ENCODE data around the gene CGB7.

CGB7 gene

DNA sequence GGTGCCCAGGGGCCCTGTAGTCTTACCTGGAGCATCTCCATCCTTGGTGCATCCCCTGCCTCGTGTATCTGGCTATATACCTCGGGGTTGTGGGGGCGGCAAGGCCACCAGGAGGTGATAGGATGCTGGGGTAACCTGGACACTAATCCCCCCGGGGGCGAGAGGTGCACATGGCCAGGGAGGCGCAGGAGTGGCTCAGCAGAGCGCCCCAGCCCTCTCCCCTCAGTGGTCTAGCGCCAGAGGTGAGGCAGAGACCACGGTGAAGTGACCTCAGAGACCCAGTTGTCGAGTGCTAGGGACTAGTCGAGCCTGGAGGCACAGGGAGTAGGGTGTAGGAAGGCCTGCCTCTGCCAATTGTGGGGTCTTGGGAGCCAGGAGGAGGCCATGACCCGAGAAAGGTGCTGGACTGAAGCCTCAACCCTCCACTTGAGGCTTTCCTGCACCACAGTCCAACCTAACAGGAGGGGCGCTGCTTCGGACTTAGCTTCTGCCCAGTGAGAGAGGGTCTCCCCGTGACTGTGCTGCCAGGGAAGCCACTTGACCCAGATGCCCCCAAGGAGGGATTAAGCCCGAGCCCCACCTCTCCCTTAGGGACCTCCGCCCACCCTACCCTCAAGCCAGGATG, 40.4 kb downstream of the CGB7 start, which contains the start of gene LHB:
Gene LHB, minus strand, starts transcription at position 51 of the 625 bp plus-strand sequence. Its CDS starts 10 bp downstream, at position 41.
- no peak for DNase-seq (ENCODE audit: low read depth in 1 of 2, low spot score in 1 of 2)

DNA sequence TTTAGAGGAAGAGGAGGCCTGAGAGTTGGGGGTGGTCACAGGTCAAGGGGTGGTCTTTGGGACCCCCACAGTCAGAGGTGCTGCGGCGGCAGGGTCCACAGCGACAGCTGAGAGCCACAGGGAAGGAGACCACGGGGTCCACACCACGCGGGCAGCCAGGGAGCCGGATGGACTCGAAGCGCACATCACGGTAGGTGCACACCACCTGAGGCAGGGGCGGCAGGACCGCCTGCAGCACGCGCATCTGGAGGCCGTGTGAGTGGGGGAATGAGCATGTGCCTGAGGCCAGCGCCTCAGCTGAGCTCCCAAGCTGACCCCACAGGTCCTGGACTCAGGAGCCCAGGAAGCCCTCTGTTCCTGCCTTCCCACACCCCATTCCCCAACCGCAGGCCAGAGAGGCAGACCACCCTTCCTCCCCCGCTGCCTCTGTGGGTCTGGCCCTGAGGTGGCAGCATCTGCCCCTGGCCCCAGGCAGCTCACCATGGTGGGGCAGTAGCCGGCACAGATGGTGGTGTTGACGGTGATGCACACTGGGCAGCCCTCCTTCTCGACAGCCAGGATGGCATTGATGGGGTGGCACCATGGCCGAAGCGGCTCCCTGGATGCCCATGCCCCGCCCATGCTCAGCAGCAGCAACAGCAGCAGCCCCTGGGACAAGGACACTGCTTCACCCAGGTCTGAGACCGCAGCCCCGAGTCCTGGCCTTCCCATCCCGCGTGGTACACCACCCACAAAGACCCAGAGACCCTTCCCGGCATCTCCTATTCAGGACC, 41.3 kb downstream of the CGB7 start:
- DNase-seq (ENCODE audit: low read depth in 1 of 2, low spot score in 1 of 2), result no peak

DNA sequence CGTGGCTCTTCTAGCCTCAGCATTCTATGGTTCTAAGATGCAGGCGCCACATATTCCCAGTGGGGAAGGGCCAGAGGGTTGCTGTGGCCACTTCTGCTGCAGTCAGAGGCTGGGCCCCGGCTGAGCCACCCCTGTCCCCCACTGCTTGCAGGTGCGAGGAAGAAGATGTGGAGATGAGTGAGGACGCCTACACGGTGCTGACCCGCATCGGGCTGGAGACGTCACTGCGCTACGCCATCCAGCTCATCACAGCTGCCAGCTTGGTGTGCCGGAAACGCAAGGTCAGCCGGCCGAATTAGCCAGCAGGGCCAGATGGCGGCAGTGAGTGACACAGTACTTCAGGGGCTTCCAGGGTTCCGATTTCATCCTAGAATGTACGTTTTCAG, 42.7 kb downstream of the CGB7 start:
- no peak for DNase-seq (ENCODE audit: low read depth in 1 of 2, low spot score in 1 of 2)

DNA sequence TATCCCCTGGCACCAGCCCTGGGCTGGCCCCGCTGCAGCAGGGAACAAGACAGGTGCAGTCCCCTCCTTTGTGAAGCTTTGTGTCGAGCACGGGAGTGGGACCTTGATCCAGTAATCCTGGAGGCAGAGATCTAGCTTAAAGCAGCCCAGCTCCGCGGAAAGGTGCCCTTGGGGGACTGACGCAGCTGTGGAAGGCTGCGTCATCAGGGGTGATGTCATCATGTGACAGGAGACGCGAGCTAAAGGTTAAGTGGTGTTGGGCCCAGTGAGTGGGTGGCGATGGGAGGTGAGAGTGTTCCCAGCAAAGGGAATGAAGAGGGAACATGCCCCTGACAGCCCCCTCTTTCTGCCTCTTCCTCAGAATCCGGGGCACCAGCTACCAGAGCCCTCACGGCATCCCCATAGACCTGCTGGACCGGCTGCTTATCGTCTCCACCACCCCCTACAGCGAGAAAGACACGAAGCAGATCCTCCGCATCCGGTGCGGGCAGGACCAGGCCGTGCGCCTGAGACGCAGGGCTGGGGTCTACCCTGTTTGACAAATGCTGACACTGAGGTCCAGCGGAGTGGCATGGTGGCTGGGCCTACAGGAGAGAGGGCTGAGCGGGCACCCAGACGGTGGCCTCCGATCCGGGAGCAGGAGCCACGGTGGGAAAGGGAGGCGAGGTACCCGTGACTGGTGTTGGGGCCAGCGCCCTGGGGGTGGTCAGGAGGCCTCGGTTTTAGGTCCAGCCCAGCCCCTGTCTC, 43.3 kb downstream of the CGB7 start:
- no peak for DNase-seq (ENCODE audit: low read depth in 1 of 2, low spot score in 1 of 2)

DNA sequence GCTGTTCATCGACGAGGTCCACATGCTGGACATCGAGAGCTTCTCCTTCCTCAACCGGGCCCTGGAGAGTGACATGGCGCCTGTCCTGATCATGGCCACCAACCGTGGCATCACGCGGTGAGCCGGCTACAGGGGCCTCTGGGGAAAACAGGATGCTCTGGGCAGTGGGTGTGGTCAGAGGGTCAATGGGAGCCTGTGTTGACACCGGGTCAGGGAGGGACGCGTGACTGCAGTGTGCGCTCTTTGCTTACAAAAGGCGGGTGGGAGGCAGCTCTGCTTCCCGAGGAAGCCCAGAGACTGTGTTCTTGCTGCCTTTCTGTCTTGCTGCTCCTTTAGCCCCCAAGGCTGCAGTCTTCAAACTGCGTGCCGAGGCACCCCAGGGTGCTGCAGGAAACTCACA, 46.4 kb downstream of the CGB7 start:
- no peak for DNase-seq (ENCODE audit: low read depth in 1 of 2, low spot score in 1 of 2)

DNA sequence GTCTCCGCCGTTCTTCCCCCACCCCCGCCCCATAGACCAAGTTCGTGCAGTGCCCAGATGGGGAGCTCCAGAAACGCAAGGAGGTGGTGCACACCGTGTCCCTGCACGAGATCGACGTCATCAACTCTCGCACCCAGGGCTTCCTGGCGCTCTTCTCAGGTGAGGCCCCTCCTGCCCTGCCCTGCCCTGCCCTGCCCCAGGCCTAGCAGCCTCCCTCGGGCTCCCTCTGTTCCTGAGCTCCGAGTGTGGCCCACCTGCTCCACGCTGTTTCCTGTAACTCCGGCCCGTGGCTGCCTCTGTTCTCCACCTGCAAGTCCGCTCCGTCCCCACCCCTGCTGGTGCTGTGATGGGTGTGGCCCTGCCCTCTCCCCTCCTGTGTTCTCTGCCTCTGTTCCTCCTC, 47.1 kb downstream of the CGB7 start:
- DNase-seq (ENCODE audit: low read depth in 1 of 2, low spot score in 1 of 2), result no peak

DNA sequence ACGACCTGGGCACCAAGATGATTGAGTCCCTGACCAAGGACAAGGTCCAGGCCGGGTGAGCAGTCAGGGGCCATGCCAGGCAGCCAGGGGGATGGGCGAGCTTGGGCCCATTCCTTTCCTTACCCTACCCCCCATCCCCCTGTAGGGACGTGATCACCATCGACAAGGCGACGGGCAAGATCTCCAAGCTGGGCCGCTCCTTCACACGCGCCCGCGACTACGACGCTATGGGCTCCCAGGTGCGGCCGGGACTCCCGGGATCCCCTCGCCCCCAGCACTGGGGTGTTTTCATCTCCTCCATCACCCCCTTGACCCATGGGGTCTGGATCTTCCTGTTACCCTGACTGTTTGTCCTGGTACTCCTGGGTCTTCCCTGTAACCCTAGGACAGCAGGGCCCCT, 47.7 kb downstream of the CGB7 start:
- no peak for DNase-seq (ENCODE audit: low read depth in 1 of 2, low spot score in 1 of 2)

DNA sequence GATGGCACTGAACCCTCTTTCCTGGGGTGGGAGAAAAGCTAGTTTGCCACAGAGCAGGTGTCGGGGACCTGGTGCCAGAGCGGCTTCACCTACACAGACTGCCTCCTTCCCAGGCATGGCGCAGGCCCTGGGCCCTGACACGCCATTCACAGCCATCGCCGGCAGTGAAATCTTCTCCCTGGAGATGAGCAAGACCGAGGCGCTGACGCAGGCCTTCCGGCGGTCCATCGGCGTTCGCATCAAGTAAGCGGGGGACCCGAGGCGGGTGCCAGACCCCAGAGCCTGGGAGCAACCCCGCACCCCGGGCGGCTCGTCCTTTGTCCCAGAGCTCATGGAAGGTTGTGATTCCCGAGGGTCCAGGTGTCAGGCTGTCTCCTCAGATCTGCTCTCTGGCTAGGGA, 50.6 kb downstream of the CGB7 start:
- no peak for DNase-seq (ENCODE audit: low read depth in 1 of 2, low spot score in 1 of 2)

DNA sequence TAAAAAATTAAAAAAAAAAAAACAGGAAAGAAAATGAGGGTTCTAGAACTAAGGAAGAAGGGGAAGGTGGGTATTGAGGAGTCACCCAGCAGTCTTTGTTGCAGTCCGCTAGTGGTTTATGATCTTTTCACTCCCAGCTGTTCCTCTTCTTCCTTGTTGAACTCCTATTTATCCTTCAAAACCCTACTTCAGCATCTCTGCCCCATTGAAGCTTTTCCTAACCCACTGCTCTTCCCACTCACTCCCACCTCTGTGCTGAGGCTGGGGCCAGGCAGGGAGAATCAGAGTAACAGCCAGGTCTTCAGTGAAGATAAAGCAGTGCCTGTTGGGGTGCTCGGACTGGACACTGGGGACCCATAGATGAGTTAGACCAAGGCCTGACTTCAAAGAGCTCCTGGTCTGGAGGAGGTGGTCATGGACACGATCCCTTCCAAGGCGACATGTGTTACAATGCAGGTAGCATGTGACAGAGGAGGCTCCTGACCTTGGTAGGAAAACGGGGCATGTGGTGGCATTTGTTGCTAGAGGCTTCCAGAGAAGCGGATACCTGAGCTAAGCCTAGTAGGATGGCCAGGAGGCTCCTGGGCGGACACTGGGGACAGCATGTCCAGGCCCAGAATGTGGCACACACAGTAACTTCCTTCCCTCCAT, 52.5 kb downstream of the CGB7 start:
- DNase-seq (ENCODE audit: low read depth in 1 of 2, low spot score in 1 of 2), result no peak

Measured in activated CD4-positive, alpha-beta T cell treated with anti-CD3 and anti-CD28 coated beads, Interleukin-2, amount 50 U/mL, for 24 hours (primary cell).